ENCODE measurements around the gene ETHE1.

DNA sequence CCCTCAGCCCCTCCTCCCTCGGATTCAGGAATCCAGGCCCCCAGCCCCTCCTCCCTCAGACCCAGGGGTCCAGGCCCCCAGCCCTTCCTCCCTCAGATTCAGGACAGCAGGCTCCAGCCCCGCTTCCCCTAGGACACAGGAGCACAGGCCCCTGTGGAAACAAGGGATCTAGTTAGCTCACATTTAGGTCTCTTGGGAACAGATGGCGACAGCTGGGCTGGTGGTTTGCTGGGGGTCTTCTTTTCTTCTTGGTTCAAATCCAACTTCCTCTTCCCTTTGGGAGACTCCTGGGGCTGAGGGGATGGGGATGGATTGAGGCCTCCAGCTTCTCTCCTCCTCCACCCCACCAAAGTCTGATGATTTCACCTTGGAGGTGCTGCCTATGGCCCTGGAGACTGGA, 25.6 kb upstream of the ETHE1 start:
- TF ChIP-seq, protein P1, sequence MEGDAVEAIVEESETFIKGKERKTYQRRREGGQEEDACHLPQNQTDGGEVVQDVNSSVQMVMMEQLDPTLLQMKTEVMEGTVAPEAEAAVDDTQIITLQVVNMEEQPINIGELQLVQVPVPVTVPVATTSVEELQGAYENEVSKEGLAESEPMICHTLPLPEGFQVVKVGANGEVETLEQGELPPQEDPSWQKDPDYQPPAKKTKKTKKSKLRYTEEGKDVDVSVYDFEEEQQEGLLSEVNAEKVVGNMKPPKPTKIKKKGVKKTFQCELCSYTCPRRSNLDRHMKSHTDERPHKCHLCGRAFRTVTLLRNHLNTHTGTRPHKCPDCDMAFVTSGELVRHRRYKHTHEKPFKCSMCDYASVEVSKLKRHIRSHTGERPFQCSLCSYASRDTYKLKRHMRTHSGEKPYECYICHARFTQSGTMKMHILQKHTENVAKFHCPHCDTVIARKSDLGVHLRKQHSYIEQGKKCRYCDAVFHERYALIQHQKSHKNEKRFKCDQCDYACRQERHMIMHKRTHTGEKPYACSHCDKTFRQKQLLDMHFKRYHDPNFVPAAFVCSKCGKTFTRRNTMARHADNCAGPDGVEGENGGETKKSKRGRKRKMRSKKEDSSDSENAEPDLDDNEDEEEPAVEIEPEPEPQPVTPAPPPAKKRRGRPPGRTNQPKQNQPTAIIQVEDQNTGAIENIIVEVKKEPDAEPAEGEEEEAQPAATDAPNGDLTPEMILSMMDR (IDR thresholded peaks at IDR 0.05): no peak
- no peak for TF ChIP-seq POLR2A (IDR thresholded peaks at IDR 0.05)
